Measurements from ENCODE around the gene DLGAP1.

DNA sequence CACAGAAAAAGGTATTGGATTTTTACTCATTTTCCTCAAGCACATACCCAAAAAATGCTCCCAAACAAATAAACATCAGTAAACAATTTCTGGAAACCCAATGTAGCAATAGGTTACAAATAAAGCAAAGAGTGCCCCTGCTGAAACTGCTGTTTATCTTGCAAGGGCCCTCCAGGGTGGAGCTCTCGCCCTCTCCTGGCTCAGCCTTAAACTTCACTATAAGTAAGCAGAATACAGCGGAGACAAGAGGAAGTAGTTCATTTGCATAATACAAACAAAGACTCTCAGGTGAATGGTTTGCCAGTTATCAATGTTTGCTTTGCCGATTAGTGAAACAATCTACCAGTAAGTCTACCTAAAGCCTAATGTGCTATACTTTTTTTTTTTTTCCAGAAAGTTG lies 437.6 kb downstream of the DLGAP1 start:
- TF ChIP-seq, protein P1, sequence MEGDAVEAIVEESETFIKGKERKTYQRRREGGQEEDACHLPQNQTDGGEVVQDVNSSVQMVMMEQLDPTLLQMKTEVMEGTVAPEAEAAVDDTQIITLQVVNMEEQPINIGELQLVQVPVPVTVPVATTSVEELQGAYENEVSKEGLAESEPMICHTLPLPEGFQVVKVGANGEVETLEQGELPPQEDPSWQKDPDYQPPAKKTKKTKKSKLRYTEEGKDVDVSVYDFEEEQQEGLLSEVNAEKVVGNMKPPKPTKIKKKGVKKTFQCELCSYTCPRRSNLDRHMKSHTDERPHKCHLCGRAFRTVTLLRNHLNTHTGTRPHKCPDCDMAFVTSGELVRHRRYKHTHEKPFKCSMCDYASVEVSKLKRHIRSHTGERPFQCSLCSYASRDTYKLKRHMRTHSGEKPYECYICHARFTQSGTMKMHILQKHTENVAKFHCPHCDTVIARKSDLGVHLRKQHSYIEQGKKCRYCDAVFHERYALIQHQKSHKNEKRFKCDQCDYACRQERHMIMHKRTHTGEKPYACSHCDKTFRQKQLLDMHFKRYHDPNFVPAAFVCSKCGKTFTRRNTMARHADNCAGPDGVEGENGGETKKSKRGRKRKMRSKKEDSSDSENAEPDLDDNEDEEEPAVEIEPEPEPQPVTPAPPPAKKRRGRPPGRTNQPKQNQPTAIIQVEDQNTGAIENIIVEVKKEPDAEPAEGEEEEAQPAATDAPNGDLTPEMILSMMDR (IDR thresholded peaks at IDR 0.05; ENCODE audit: poor library complexity, severe bottlenecking), result no peak
- TF ChIP-seq EZH2 (IDR thresholded peaks at IDR 0.05; ENCODE audit: borderline replicate concordance, insufficient read depth, low read length, poor library complexity, severe bottlenecking), result no peak
- TF ChIP-seq TAF1 (IDR thresholded peaks at IDR 0.05; ENCODE audit: low read depth), result no peak
- TF ChIP-seq SMC3 (conservative IDR thresholded peaks at IDR 0.05; ENCODE audit: poor library complexity), result no peak

Measured in neural cell (in vitro differentiated cells).